ENCODE measurements around the gene RGL2. TPM values are rescaled to one million over a fixed set of nuclear protein-coding genes. Genes with fewer than 3 reads are reported as not detected.

RGL2 gene
- total and polyA plus RNA-seq, 10 of the 15 experiments (the other 5 are each of a cell fraction or from before 2014, with no cell fraction given), result 0.84 to 21.2 (median 6.8) TPM

DNA sequence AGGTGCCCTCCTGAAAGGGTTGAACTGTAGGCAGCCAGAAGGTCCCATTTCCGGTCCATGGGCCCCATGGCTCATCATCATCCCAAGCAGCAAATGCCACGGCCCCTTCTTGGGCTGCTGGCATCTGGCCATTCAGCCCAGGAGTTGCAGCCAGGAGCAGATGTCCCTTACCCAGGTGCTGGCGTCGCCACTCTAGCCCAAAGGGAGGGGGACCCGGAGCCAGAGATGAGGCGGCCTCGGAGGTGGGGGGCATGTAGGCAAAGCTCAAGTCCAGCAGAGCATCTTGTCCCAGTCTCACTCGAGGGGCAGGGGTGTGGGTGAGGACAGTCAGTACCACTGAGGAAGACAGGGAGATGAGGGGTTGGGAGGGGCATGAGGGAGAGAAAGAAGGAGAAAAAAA lies 6.3 kb upstream of the RGL2 start:
- no peak overlapping the region for H3K4me2 ChIP-seq (ENCODE audit: control insufficient read depth, insufficient read depth)
- intact Hi-C loops (cut with micrococcal nuclease; ENCODE audit: unreplicated experiment) (no loop called here), in situ Hi-C loops (cut with MboI) (no loop called here)
- H3K27ac ChIP-seq (ENCODE audit: control insufficient read depth, insufficient read depth), result no peak overlapping the region
- no TSS peak for BruUV-seq (replicated peaks)
- 83% methylated on average over 8 of the region's 8 CpGs for WGBS (ENCODE audit: insufficient coverage, insufficient replicate concordance, low lambda C conversion rate, missing lambda C conversion rate)
- H3K4me3 ChIP-seq, result no peak overlapping the region
- H3K79me2 ChIP-seq (ENCODE audit: control insufficient read depth, insufficient read depth, low read length), result peaks cover 23% of the 10 kb centered on the region
- FAIRE-seq (no peak), ATAC-seq (no peak), DNase-seq (ENCODE audit: low read depth, low spot score) (no peak)
- TF ChIP-seq SKIL (IDR thresholded peaks at IDR 0.05; ENCODE audit: low read depth, poor library complexity, severe bottlenecking) (no peak), KLF5 (IDR thresholded peaks at IDR 0.05; ENCODE audit: partially characterized antibody) (no peak), POLR2A (IDR thresholded peaks at IDR 0.05; ENCODE audit: low read depth, low read length) (0 out of 2 replicates have a peak, but pooled peaks have one; percentile 17)
- H3K9ac ChIP-seq (ENCODE audit: control insufficient read depth, insufficient read depth, low read length), result no peak overlapping the region
- RAD21 ChIA-PET (ENCODE audit: unreplicated experiment), result no interaction called here
- peaks cover 1% of the 10 kb centered on the region; the same call in 1 of the 2 replicates for H3K4me1 ChIP-seq (ENCODE audit: control insufficient read depth, insufficient read depth, low read length)
- peaks cover 19 to 24% of the 10 kb centered on the region in 2 experiments for H3K36me3 ChIP-seq (ENCODE audit: control insufficient read depth in 2 of 2, insufficient read depth in 2 of 2, low read length in 1 of 2)
- no peaks in the 10 kb centered on the region for H3K27me3 ChIP-seq (replicated peaks in 1 of 2; ENCODE audit: control insufficient read depth in 2 of 2, insufficient read depth in 2 of 2, low read length in 1 of 2)
- CTCF ChIA-PET, result no interaction called here
- H2AFZ ChIP-seq (ENCODE audit: control insufficient read depth, low read depth, low read length), result no peak overlapping the region
- H4K20me1 ChIP-seq (ENCODE audit: control insufficient read depth, insufficient read depth), result peaks cover 5% of the 10 kb centered on the region; the same call in 1 of the 2 replicates
- H3K9me3 ChIP-seq (replicated peaks; ENCODE audit: control insufficient read depth, insufficient read depth, low read length), result no peaks in the 10 kb centered on the region
- SMC1A ChIA-PET (ENCODE audit: uncharacterized antibody, unreplicated experiment), result interaction anchor here (0.6 kb wide), 1 partner anchor 27 kb away, joined by 3 read pairs; no protein-coding TSS in a partner anchor
- POLR2A ChIA-PET, result no interaction called here

- in situ Hi-C loops (cut with MboI), result no loop called here
- DNase-seq (ENCODE audit: low read depth, low spot score) (no peak), ATAC-seq (no peak), FAIRE-seq (no peak)
- WGBS (ENCODE audit: insufficient coverage, insufficient replicate concordance, low lambda C conversion rate, missing lambda C conversion rate), result 93% methylated on average over 16 of the region's 16 CpGs
- ChIA-PET RAD21 (ENCODE audit: unreplicated experiment) (interaction anchor here (0.9 kb wide), 1 partner anchor 9 kb away, joined by 3 read pairs; no protein-coding TSS in a partner anchor), SMC1A (ENCODE audit: uncharacterized antibody, unreplicated experiment) (no interaction called here), CTCF (no interaction called here), POLR2A (no interaction called here)
- H3K4me2 ChIP-seq (ENCODE audit: control insufficient read depth, insufficient read depth), result no peak overlapping the region
- no peak overlapping the region for H3K27ac ChIP-seq (ENCODE audit: control insufficient read depth, insufficient read depth)
- H3K36me3 ChIP-seq (ENCODE audit: control insufficient read depth in 2 of 2, insufficient read depth in 2 of 2, low read length in 1 of 2), result peaks cover 19 to 24% of the 10 kb centered on the region in 2 experiments
- TF ChIP-seq, protein P1, sequence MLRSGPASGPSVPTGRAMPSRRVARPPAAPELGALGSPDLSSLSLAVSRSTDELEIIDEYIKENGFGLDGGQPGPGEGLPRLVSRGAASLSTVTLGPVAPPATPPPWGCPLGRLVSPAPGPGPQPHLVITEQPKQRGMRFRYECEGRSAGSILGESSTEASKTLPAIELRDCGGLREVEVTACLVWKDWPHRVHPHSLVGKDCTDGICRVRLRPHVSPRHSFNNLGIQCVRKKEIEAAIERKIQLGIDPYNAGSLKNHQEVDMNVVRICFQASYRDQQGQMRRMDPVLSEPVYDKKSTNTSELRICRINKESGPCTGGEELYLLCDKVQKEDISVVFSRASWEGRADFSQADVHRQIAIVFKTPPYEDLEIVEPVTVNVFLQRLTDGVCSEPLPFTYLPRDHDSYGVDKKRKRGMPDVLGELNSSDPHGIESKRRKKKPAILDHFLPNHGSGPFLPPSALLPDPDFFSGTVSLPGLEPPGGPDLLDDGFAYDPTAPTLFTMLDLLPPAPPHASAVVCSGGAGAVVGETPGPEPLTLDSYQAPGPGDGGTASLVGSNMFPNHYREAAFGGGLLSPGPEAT (IDR thresholded peaks at IDR 0.05; ENCODE audit: low read depth), result no peak
- TF ChIP-seq GATAD2B (conservative IDR thresholded peaks at IDR 0.05; ENCODE audit: low read depth) (no peak), KLF5 (IDR thresholded peaks at IDR 0.05; ENCODE audit: partially characterized antibody) (no peak), RELA (IDR thresholded peaks at IDR 0.05; ENCODE audit: borderline replicate concordance, partially characterized antibody) (no peak), IRF3 (IDR thresholded peaks at IDR 0.05) (no peak), CHD4 (IDR thresholded peaks at IDR 0.05) (no peak), RAD21 (IDR thresholded peaks at IDR 0.05; ENCODE audit: insufficient read depth, low read depth, low read length) (no peak)
- H3K4me1 ChIP-seq (ENCODE audit: control insufficient read depth, insufficient read depth, low read length), result peaks cover 4% of the 10 kb centered on the region; the same call in 1 of the 2 replicates
- no peaks in the 10 kb centered on the region for H3K9me3 ChIP-seq (replicated peaks; ENCODE audit: control insufficient read depth, insufficient read depth, low read length)
- no TSS peak for BruUV-seq (replicated peaks)
- H3K79me2 ChIP-seq (ENCODE audit: control insufficient read depth, insufficient read depth, low read length), result peaks cover 19% of the 10 kb centered on the region
- no peaks in the 10 kb centered on the region for H3K27me3 ChIP-seq (replicated peaks in 1 of 2; ENCODE audit: control insufficient read depth in 2 of 2, insufficient read depth in 2 of 2, low read length in 1 of 2)
- H2AFZ ChIP-seq (ENCODE audit: control insufficient read depth, low read depth, low read length), result no peak overlapping the region
- intact Hi-C loops (cut with micrococcal nuclease; ENCODE audit: unreplicated experiment), result no loop called here
- H3K4me3 ChIP-seq, result no peak overlapping the region
- no peak overlapping the region for H3K9ac ChIP-seq (ENCODE audit: control insufficient read depth, insufficient read depth, low read length)
- peaks cover 5% of the 10 kb centered on the region; the same call in 1 of the 2 replicates for H4K20me1 ChIP-seq (ENCODE audit: control insufficient read depth, insufficient read depth)
Observed at GRCh38 chr6:33304216-33304615, 5.5 kb upstream of the RGL2 start.
